Measurements from ENCODE around the gene RAB24.
"Not testable (repeated sequence)": the region's sequence is repeated elsewhere in the genome, so short reads cannot be mapped to it uniquely, and the experiment has no call there.

The RAB24 gene

DNA sequence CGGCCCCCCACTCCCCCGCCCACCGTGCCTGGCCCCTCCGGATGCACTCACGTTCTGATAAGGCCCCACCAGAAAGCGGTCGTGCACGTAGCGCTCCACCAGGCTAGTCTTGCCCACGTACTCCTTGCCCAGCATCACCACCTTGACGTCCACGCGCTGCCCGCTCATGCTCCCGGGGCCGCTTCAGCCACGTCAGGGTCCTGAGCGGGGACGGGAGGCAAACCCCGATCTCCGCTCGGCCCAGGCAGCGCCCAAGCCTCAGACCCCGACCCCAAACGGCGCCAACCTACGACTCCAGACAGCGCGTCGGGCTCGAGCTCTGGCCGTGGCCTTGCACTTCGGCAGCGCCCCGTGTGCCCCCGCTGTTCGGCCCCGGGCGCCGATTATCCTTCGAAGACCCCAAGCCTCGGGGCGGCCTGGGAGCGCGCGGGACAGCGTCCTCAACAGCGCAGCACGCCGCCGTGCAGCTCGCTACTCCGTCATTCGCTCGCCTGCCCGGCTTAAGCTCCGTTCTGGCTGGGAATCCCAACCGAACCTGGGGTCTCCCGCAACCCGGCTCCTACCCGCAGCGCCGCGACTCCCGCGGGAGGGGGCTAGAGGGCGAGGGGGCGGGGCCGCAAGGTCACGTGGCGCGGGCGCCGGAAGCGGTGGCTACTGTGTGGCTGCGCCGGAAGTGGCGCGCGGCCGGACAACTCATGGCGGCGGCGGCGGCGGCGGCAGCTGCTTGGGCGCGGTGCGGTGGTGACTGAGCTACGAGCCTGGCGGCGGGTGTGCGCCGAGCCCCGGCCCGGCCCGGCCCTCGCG, at the start of gene RAB24, which contains the start of gene PRELID1:
RAB24 (minus strand) TSS at position 599 of the 804 bp plus-strand sequence; CDS start at position 168, 431 bp downstream.
PRELID1 (plus strand) TSS at position 679 of the 804 bp plus-strand sequence. CDS start 187 bp downstream, outside the sequence.
- DNase-seq (ENCODE audit: low spot score): peak; percentile 82

DNA sequence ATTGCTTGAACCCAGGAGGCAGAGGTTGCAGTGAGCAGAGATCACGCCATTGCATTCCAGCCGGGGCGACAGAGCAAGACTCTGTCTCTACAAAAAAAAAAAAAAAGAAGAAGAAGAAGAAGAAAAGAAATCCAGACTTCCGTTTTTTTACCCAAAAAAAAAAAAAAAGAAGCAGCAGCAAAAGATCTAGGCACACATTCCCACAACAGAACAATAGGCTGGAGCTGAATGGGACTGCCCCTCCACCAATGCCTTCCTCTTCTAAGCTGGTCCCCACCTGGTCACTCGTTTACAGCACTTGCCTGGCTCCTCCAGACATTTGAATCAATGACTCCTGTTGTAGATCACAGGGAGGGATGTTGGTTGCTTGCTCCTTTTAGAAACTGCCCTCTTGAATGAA, 49.6 kb upstream of the RAB24 start:
- no peak for DNase-seq (ENCODE audit: low spot score)

DNA sequence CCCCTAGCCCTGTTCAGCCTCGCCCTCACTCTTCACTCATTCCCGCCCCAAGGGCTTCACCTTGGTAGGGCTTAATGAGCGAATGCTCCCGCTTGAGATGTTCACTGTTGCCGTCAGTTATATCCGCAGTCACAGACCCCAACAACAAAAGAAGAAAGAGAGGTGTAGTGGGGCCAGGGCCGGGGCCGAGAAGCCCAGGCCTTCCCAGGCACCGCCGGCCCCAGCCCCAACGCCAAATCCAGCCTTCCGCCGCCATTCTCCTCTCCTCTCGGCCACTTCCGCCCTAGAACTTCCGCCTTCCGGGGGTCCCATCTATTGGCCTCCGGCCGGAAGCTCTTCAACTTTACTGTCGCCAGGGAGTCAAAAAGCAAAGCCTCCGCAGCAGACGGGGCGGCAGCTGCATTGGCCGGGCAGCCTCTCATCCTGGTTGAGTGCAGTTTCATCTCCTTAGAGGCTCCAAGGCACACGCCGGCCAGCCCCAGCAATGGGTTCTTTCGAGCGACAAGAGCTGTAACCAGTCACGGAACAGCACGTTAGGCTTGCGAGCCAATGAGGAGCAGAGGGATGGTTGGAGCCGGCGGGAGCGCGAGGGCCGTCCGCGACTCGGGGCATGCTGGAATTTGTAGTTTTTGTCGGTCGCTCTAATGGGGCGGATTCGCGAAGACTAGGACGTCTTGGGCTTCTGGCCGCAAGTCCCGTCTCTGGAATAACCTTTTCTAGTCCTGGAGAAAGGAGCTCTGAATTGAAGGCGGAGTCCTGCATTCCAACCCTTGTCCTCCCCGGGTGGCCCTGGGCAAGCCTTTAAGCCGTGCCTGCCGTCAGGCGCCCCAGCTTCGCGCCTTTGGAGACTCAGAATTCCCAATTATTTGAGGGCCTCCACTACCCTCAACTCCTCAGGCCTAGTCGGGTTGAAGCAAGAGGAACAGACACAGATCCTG, 48.1 kb upstream of the RAB24 start, which contains the start of gene LMAN2:
LMAN2 (minus strand) TSS at position 277 of the 938 bp plus-strand sequence; CDS start at position 256, 21 bp downstream.
- DNase-seq (ENCODE audit: low spot score): peak; percentile 95

DNA sequence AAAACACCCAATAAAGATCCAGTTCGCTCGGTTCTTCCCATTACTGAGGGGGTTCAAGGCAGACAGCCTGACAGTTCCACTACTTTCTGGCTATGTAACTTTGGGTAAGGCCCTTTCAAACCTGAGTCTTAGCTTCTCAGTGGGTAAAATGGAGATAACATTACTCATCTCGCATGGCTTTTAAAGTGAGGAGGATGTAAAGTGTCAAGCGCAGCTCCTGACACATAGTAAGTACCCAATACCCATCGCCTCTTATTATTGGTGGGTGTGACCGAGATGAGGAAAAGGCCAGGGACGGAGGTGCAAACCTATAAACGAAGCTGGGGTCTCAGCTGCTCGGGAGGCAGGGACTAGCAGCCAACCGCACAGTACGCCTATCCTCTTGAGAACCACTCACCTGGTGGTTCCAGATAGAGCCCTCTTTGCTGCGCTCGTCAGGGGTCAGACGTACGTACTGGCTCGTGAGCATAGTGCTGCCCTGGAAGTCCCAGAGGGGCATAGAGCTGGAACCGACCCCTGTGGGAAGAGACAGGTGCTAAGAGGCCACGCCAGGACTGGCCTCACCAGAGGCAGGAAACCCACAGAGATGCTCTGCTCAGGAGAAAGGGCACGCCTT, 47.4 kb upstream of the RAB24 start:
- no peak for DNase-seq (ENCODE audit: low spot score)

DNA sequence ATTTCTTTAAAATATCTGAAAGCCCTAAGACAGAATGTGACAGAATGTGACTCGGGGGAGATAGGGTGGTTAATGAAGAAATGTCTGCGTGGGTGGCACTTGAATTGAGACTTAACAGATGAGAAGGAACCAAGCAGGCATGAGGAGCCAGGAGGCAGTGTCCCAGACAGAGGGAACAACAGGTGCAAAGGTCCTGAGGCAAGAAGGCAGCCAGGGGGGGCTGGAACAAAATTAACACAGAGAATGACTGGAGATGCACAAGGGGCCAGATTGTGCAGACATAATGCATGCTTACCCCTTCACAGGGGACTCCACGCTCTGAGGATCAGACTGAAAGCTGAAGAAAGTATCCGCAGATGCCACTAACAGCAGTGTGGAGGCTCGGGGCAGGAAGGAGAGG, 46.2 kb upstream of the RAB24 start:
- DNase-seq (ENCODE audit: low spot score): no peak

- no peak for DNase-seq (ENCODE audit: low spot score)
Observed at GRCh38 chr5:177349362-177349647, 45.8 kb upstream of the RAB24 start.

GRCh38 chr5:177347699-177348098, 44.2 kb upstream of the RAB24 start:
- no peak for DNase-seq (ENCODE audit: low spot score)

- DNase-seq (ENCODE audit: low spot score): no peak
Observed at GRCh38 chr5:177346820-177347219, 43.3 kb upstream of the RAB24 start.

DNA sequence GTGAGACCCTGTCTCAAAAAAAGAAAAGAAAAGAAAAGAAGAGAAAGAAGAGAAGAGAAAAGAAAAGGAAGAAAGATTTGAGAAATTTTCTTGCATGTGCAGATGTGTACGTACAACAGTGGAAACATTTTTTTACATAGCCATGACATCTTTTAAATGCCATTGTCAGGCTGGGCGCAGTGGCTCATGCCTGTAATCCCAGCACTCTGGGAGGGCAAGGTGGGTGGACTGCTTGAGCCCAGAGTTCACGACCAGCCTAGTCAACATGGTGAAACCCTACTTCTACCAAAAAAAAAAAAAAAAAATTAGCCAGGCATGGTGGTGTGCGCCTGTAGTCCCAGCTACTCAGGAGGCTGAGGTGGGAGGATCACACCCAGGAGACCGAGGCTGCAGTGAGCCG, 41.4 kb upstream of the RAB24 start:
- no peak for DNase-seq (ENCODE audit: low spot score)

DNA sequence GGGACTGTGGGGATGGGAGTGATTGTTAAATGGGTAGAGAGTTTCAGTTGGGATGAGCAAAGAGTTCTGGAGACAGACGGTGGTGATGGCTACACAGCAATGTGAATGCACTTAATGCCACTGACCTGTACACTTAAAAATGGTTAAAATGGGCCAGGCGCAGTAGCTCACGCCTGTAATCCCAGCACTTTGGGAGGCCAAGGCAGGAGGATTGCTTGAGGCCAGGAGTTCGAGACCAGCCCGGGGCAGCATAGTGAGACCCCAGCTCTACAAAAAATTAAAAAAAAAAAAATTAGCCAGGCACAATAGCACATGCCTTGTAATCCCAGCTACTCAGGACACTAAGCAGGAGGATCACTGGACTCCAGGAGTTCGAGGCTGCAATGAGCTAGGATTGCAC, 40.3 kb upstream of the RAB24 start:
- no peak for DNase-seq (ENCODE audit: low spot score)

DNA sequence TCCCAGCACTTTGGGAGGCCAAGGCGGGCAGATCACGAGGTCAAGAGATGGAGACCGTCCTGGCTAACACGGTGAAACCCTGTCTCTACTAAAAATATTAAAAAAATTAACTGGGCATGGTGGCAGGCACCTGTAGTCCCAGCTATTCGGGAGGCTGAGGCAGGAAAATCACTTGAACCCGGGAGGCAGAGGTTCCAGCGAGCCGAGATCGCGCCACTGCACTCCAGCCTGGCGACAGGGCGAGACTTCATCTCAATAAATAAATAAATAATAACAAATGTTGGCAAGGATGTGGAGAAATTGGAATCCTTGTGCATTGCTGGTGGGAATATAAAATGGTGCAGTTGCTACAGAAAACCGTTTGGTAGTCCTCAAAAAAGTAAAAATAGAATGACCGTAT, 39.5 kb upstream of the RAB24 start:
- DNase-seq (ENCODE audit: low spot score): not testable (repeated sequence)

- DNase-seq (ENCODE audit: low spot score): no peak
Observed at GRCh38 chr5:177339107-177339638, 35.7 kb upstream of the RAB24 start.

GRCh38 chr5:177338251-177339106, 35.0 kb upstream of the RAB24 start:
- no peak for DNase-seq (ENCODE audit: low spot score)

- no peak for DNase-seq (ENCODE audit: low spot score)
Observed at GRCh38 chr5:177336603-177337494, 33.3 kb upstream of the RAB24 start.

GRCh38 chr5:177336112-177336511, 32.6 kb upstream of the RAB24 start:
- DNase-seq (ENCODE audit: low spot score): peak; percentile 54

DNA sequence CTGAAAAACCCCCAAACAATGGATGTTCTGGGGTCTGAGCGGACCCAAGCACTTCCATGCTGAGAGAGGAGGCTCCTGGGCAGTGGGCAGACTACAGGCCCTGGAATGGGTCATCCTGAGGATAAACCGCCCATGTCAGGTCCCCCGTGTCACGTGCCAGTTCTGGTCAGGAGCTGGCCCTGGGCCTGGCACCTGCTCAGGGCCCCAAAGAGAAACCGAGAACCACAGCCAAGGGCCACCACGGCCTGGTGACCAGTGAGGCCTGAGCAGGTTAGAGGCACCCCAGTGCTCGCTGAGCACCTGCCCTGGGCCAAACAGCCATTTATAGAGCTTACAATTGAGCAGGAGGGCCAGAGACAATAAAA, 32.2 kb upstream of the RAB24 start:
- no peak for DNase-seq (ENCODE audit: low spot score)

- DNase-seq (ENCODE audit: low spot score): no peak
Observed at GRCh38 chr5:177334781-177335700, 31.5 kb upstream of the RAB24 start.

DNA sequence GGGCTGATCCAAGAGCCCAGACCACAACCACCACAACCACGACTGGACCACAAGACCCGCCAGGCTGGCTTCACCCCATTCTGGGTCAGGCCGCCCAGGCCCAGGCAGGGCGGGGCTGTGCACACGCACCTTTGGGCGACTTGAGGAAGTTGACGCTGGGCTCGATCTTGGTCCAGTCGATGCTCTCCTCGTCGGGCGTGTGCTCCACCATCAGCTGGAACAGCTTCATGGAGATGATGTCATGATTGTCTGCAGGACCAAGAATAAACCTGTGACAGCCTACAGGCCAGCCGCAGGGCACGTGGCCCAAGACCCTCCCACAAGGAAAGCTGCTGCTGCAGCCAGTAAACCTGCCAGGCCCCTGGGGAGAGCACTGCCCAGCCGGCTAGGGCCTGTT, 30.6 kb upstream of the RAB24 start:
- no peak for DNase-seq (ENCODE audit: low spot score)

Measured in SW480 (cell line).